GM19467 (cell line): ENCODE measurements around the gene CCSER1.
"Not testable (repeated sequence)": the region's sequence is repeated elsewhere in the genome, so short reads cannot be mapped to it uniquely, and the experiment has no call there.

Experiments
- ATAC-seq: cut with Tn5 transposase; IDR thresholded peaks from one replicate; pipeline ENCODE4 v1.9.1; 2021; ENCODE audit warnings: mild to moderate bottlenecking, moderate library complexity; ENCODE audit not compliant: unreplicated experiment

The CCSER1 gene

DNA sequence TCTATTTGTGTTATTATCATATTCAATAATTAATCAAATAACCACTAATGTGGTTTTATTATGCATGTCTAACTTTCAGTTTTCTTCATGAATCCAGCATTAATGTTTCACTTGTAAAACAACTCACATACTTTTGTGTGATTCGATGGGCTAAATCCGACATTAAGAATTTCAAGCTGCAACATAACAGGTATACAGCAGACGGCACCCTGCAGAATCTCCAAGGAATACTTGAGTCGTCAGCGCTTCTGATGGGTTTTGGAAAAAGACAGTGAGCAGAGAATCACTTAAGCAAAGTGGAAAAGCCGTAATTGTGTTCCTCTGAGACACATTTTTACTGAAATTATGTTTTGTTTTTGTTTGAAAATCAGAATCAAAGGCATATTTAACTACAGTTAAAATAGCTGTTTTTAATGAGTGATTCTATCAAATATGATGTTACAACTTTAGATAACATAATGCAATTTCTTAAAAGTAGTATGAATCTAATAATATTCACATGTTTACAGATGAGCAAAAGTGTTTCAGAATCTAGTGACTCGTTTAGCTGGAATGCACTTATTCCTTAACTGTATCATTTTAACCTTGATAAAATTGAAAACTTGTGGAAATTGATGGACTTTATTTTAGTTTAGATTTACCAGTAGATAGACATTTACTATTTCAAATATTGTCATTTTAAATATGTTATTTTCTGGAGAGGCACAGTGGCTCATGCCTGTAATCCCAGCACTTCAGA, 514.8 kb downstream of the CCSER1 start:
- ATAC-seq, result no peak

DNA sequence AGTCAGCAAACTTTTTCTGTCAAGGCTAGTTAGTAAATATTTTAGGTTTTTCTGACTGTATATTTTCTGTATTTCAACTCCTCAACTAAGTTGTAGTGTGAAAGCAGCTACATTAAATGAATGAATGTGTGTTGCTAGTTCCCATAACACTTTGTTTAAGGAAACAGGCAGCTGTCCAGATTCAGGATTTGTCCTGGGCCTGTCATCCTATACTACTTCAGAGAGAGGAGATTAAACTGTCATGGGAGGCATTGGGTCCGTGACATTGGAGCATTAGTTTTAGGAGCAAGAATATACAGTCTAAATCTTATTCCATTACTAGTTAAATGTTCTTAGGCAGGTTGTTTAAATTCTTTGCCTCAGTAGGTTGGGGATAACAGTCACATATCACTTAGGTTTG, 516.0 kb downstream of the CCSER1 start:
- ATAC-seq, result no peak

DNA sequence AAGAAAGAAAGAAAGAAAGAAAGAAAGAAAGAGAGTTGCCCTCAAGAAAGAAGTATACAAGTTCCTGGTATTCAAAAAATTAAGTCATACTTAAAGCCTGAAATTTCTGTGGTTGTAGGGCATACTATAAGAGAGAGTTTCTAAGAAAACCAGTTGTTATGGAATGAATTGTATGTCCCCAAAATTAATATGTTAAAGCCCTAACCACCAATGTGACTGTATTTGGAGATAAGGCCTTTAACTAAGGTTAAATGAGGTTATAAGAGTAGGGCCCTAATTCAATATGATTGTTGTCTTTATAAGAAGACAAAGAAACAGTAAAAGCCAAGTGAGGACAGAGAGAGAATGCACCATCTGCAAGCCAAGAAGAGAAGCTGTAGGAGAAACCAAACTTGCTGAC, 521.1 kb downstream of the CCSER1 start:
- no peak for ATAC-seq

DNA sequence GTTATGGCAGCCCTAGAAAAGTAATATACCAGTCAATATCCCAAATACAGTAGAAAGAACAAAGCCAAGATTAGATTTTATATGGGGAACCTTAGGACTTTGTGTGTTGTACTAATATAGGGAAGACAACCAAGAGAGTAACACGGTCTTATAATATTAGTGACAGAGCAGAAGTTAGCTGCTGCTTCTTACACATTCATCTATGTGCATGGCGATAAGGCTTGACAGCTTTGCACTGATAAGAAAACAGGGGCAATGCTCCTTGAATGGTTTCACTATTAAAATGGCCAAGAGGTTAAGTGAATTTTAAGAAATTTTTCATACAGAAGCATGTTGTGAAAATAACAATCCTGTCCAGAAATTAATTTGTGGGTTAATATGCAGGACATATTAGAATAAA, 521.6 kb downstream of the CCSER1 start:
- ATAC-seq, result no peak

DNA sequence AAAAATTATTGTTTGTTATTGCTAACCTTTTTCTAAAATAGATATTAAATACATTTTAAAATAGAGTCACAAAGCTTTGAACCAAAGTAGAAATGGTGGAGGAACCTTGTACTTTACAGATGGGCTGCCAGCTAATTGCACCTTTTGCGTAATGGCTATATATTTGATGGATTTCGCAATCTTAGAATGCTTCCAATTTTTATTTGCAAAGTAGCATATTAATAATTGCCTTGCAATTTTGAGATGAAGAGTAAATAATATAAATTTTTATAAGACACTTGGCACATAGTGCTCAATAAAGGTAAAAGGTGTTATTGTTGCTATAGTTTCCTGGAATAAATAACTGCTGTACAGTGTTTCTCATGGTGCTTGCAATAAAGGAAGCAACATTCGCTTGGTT, 533.5 kb downstream of the CCSER1 start:
- no peak for ATAC-seq

DNA sequence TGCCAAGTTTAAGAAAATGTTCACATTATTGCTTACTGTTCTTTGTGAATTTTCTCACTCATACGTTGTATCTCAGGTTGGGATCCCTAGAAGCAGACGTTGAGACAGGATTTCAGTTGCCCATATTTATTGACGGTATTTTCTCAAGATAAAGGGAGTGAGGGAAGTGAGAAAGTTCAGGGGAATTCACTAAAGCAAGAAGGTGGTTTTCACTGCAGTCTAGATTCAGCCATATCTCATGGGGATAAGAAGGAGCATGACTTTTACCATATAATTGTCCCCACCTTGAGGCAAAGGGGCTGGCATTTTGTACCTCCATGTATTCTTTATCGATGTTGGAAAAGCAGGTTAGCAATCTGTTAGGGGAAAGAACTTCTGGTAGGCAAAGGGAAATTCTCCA, 543.0 kb downstream of the CCSER1 start:
- no peak for ATAC-seq

DNA sequence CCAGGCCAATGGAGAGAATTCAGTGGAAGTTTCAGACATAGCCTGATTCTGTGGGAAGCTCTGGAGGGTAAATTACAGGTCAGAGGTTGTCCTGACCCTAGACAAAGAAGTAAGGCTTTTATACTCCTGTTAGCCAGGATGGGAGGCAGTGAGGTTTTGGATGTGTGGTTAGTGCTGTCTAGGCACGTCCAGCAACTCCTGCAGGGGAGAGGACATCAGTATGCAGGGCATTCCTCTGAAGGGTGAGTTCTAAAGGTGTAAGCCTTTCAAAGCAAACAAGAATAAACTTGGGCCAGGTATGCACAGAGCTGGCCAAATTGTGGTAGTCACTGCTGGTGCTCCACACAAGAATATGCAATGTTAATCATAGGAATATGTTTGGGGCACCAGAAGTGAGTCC, 562.5 kb downstream of the CCSER1 start:
- ATAC-seq, result no peak

DNA sequence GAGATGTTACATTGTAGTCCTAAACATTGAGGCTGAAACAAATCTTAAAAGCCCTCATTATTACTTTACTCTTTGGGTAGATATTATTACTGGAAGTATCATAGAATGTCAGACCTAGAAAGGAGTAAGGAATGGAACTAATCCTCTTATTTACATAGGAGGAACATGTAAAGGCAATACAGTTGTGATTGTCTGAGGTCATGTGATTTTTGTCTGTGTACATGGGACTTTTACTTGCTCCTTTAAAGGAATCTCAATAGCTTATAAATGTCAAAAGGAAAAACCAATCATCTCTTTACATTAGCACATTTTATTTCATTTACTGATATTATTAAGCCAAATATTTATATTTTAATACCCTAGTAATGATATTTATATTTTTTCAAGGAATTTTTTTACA, 568.2 kb downstream of the CCSER1 start:
- no peak for ATAC-seq

DNA sequence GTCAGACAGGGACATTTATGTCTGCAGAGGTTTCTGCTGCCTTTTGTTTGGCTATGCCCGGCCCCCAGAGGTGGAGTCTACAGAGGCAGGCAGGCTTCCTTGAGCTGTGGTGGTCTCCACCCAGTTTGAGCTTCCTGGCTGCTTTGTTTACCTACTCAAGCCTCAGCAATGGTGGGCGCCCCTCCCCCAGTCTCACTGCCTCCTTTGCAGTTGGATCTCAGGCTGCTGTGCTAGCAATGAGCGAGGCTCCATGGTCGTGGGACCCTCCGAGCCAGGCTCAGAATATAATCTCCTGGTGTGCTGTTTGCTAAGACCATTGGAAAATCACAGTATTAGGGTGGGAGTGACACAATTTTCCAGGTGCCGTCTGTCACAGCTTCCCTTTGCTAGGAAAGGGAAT, 578.3 kb downstream of the CCSER1 start:
- ATAC-seq, result not testable (repeated sequence)

DNA sequence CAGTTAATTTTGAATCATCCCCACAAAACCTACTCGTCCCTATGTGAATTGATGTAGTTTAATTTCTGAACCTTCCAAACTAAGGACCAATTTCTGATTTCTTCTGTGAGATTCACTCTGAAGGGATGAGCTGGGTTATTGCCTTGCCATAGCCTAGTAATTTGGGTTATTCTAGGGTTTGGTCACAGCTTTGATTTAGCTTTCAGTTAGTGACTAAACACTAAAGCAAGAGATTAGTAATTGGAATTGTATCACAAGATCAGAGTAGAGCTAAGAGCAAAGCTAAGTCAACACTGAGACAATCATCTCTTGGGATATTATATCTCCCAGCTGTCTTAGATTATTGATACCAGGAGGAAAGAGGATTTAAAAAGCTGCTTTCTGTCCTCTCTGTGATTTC, 588.0 kb downstream of the CCSER1 start:
- ATAC-seq, result no peak

DNA sequence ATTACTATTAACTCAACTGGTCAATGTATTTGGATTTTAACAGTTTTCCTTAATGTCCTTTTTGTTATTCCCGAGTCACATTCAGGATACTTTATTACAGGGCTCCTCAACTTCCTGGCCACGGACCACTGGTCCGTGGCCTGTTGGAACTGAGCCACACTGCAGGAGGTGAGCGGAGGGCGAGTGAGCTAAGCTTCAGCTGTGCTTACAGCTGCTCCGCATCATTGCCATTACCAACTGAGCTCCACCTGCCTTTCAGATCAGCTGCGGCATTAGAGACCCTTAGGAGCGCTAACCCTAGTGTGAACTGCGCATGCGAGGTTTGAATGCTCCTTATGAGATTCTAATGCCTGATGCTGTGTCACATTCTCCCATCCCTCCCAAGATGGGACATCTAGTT, 591.7 kb downstream of the CCSER1 start:
- no peak for ATAC-seq

DNA sequence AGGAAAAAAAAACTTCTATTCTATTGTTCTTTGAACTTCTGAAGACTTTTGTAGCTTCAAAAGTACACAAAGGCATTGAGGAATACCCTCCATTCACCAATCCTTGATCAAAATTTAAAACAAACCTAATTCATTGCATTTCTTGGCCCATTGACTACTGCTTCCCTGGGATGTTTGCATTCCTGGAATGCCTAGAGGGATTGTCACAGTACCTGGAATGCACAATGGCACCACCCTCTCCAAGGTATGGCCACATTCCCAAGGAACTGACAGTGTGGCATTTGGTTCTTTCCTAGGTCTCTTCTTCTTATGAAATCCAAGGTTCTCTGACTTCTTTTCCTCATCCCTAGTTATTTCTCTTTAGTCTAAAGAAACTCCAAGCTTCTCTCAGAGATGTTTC, 600.7 kb downstream of the CCSER1 start:
- ATAC-seq, result no peak

DNA sequence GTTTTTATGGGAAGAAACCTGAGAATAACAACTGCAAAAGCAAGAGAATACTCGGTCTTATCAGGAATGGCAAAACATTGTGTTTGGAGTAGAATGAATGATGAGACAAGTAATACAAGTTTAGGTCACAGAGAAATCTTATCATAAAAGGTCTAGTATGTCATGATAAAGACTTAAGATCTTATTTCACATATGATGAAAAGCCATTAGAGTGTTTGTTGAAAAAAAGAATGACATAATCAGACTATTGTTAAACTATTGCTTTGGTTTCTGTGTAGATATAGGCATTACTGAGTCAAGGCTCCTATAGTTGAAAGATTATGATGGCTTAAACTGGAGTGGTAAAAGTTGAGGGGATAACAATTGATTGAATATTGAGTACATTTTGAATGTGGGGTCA, 603.6 kb downstream of the CCSER1 start:
- no peak for ATAC-seq

DNA sequence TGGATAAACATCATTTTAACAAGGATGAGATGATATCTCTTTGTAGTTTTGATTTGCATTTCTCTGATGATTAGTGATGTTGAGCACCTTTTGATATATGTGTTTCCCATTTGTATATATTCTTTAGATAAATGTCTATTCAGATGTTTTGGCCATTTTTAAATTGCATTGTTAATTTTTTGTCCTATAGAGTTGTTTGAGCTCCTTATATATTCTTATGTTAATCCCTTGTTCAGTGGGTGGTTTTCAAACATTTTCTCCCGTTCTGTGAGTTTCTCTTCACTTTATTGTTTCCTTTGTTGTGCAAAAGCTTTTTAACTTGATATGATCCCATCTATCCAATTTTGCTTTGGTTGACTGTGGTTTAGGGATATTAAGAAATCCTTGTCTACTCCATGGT, 606.0 kb downstream of the CCSER1 start:
- no peak for ATAC-seq

DNA sequence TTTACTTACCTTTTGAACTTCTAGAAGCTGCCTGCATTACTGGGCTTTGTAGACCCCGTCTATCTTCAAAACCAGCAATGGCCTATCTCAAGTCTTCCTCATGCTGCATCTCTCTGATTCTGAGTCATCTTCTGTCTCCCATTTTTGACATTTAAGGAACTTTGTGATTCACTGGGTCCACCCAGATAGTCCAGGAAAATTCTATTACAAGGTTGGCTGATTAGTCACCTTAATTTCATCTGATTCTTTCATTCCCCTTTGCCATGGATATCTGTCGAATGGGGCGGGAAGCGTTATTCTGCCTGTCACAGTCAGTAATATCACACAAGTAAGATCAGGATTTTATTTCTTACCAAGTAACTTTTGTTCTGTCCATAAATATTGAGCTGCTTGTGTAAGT, 618.0 kb downstream of the CCSER1 start:
- no peak for ATAC-seq

DNA sequence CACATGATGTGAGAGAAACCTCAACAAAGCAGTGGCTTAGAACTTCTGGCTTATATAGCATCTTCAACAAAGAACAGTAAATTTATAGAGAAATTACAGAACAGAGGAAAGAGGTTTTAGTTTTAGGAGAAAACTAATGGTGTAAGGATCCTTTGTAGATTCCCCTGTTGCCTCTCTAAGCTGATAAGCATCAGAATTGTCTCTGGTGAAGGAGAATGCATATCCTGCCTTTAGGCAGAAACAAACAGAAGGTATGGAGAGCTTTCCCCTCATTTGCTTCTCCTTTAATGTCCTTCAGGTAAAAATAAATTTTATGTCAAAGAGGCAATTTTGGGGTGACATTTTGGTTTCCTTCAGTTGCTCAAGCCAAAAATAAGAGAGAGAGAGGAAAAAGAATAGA, 625.9 kb downstream of the CCSER1 start:
- ATAC-seq, result no peak

DNA sequence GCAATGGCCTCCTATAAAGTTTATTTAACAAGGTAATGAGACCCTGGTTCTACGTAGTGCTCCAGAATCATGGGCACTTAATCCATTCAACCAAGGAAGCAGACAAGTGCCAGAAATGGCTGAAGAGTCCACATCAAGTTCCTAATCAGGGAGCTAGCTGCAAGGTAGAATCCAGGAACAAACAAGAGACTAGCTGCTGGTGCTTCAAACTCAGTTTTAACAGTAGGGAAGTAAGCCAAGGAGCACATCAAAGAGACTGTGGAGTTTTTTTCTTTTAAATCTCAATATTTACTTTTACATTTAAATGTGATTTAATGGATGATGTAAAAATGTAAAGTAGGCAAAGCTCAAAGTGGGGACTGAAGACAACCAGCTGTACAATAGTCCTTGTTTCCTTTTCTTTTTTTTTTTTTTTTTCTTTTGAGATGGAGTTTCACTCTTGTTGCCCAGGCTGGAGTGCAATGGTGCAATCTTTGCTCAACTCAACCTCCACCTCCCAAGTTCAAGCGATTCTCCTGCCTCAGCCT, 630.4 kb downstream of the CCSER1 start:
- no peak for ATAC-seq

DNA sequence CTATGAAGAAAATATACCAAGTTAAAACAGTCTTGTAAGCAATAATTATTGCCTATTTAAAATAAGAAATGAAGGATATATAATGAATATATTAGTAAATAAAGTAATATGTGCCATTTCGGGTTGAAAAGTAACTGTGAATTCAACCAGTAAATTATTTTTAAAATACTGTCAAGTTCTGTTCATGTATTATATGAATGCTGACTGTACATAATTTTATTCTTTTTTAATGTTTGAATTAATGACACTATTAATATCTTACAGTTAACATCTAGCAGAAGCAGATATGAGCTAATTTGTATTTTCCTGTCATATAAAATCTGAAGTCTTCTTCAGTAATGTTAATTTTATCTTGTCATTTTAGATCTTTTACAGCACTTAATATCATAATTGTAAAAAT, 632.9 kb downstream of the CCSER1 start:
- no peak for ATAC-seq

DNA sequence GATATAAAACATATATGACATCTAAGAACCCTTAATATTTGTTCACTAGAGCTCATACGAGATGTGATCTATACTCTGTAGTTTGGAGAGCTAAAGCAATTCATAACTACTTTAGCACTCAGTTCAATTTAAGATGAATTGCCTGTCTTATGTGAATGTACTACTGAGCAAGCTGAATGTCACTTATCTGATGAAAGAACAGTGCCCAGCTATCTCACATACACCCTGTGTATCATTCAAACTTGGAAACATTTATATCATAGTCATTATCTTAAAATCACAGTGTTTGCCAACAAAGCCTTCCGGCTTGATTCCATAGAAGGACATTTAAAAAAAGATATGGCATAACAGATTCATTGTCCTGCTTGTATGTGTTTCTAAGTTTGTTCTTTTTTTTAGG, 639.6 kb downstream of the CCSER1 start:
- ATAC-seq, result no peak

DNA sequence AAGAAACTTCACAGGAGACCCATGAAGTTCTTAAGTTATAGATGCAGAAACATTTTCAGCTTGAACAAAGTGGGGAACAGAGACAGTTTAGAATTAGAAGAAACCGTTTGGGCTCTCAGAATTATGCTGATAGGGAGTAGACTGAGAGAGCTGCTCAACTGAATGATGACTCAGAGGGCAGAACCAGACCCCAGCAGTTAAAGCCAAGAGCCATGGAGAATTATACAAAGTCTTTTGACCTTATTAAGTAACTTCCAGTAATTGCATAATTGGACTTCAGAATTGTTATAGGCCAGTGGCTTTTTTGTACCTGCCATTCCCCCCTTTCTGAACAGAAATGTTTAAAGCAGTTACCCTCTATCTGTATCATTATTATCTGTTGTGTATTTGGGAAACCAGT, 642.1 kb downstream of the CCSER1 start:
- ATAC-seq, result no peak

DNA sequence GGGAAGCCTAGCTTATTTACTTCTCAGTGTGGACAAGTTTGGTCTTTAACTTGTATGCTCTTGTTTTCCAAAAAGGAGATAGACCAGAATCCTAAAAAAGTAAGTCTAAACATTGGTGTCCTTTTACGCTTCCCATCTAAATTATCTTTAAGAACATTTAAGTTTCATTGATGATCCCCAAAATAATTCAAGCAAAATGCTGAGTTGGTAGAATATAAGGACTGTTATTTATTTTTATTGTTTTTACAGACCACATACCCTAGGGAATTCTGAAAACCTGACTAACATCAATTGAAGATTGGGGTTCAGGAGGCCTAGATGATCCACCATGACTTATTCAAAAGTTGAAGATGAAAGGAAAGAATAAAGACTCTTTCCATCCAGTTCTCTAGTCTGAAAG, 653.0 kb downstream of the CCSER1 start:
- no peak for ATAC-seq

DNA sequence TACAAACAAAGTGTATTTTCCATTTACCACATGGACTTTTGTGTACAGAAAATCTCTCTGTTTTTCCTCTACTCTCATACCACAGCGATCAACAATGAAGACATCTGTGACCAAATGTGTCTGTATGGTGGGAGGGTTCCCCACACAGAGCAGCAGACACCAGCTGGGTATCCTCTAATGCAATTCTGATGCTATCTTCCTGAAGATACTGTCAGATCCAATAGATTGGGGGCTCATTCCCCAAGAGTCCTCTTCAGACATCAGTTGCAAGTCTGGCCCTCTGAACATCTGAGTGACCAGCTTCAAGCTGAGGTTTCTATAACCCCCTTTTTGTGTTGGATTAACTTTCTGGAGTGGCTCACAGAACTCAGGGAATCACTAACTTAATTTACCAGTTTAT, 659.4 kb downstream of the CCSER1 start:
- ATAC-seq, result no peak

DNA sequence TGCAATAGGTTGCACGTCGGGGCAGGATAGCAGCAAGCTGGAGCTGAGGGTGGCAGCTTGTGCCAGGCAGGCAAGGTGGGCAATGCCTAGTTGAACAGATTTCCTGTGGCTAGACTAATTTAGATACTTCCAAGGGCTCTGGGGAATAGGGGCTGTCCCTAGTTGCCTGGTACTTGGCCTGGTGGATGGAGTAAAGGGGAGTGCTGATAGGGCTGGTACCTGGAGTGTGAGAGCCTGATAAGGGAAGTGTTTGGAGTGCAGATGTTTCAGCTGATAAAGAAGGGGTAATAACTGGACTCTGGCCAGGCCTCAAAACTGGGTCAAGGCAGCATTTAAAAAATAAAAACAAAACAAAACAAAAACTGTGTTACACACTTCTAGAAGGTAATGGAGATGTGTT, 665.5 kb downstream of the CCSER1 start:
- ATAC-seq, result no peak
